A673 (cell line): Measurements from ENCODE around the gene GJB2. TPM values are rescaled to one million over a fixed set of nuclear protein-coding genes. Genes with fewer than 3 reads are reported as not detected.

Source experiments
- BruUV-seq: library from RNA; stranded (reverse); fragments of 400-500 nt; replicated peaks from 2 replicates; lab custom pipeline; 2021; lab: Mats Ljungman, UMichigan
- CTCF ChIA-PET: fragments of 300-600 bp; sonication (Branson Sonifier 250); formaldehyde crosslinking; loops from one replicate; lab custom pipeline; 2022; ENCODE audit warnings: antibody characterized with exemption; lab: Charles Lee
- POLR2A ChIA-PET: fragments of 300-600 bp; sonication (Branson Sonifier 250); formaldehyde crosslinking; loops from one replicate; lab custom pipeline; 2022; ENCODE audit warnings: antibody characterized with exemption; ENCODE audit not compliant: low non-redundant PET; lab: Charles Lee
- DNase-seq: peaks from one replicate; pipeline ENCODE4 v3.0.0-alpha.2; 2015; ENCODE audit warnings: low spot score
- H3K27ac ChIP-seq: fragments of 200-600 bp; sonication (generic); 2 replicates; pipeline ENCODE4 v1.5.1; 2016; ENCODE audit warnings: mixed run types, low read depth, mild to moderate bottlenecking, mixed read lengths, antibody characterized with exemption, low read length; ENCODE audit not compliant: poor library complexity, severe bottlenecking
- H3K27me3 ChIP-seq: fragments of 200-600 bp; sonication (generic); replicated peaks from 2 replicates; pipeline ENCODE4 v1.6.1; 2017; ENCODE audit warnings: mixed run types, low read depth, mild to moderate bottlenecking, mixed read lengths, antibody characterized with exemption, low read length; ENCODE audit not compliant: insufficient read depth, poor library complexity
- H3K36me3 ChIP-seq: fragments of 200-600 bp; sonication (generic); 2 replicates; pipeline ENCODE4 v1.6.1; 2016; ENCODE audit warnings: mixed run types, mild to moderate bottlenecking, mixed read lengths, antibody characterized with exemption, low read length; ENCODE audit not compliant: insufficient read depth, poor library complexity, severe bottlenecking
- H3K4me1 ChIP-seq: fragments of 200-600 bp; sonication (generic); 2 replicates; pipeline ENCODE4 v1.6.1; 2017; ENCODE audit warnings: mixed run types, mild to moderate bottlenecking, mixed read lengths, antibody characterized with exemption, low read length; ENCODE audit not compliant: insufficient read depth, poor library complexity, severe bottlenecking
- H3K4me3 ChIP-seq: fragments of 200-600 bp; sonication (generic); 2 replicates; pipeline ENCODE4 v1.5.1; 2016; ENCODE audit warnings: low read depth, mixed run types, mild to moderate bottlenecking, mixed read lengths, low read length; ENCODE audit not compliant: poor library complexity, severe bottlenecking
- H3K9me3 ChIP-seq: fragments of 200-600 bp; sonication (generic); 2 replicates; pipeline ENCODE4 v1.6.1; 2016; ENCODE audit warnings: mixed run types, low read depth, mild to moderate bottlenecking, mixed read lengths, antibody characterized with exemption, low read length; ENCODE audit not compliant: poor library complexity, severe bottlenecking
- EZH2 ChIP-seq: fragments of 200-600 bp; sonication (generic); IDR thresholded peaks from 2 replicates; pipeline ENCODE4 v1.6.1; 2017; ENCODE audit warnings: borderline replicate concordance, low read depth, mild to moderate bottlenecking, mixed read lengths, antibody characterized with exemption, low read length; ENCODE audit not compliant: poor library complexity, severe bottlenecking
- intact Hi-C: fragments of 100-400 bp; cut with micrococcal nuclease; formaldehyde crosslinking; loops from one replicate; pipeline ENCODE4 v1.10.0; 2022; ENCODE audit not compliant: unreplicated experiment
- total RNA-seq: library from RNA; stranded (reverse); gene quantifications from 2 replicates; pipeline ENCODE4 v1.2.3, GENCODE V29; 2021
- TF ChIP-seq, protein P1 (sequence below): fragments of 300-800, 200-600 bp; sonication (generic); conservative IDR thresholded peaks from 2 replicates; pipeline ENCODE4 v1.5.1; 2017; ENCODE audit warnings: low read depth, mild to moderate bottlenecking, antibody characterized with exemption, low read length, moderate library complexity, mixed read lengths

GJB2 gene
- total RNA-seq, 1 experiment from 2014 or later: not detected

- Histone ChIP-seq H3K4me1 (peaks cover 9% of the 10 kb centered on the region), H3K27ac (no peak overlapping the region), H3K4me3 (no peak overlapping the region), H3K27me3 (peaks cover 9% of the 10 kb centered on the region), H3K9me3 (no peaks in the 10 kb centered on the region), H3K36me3 (no peaks in the 10 kb centered on the region)
- POLR2A ChIA-PET: no interaction called here
- DNase-seq: no peak
- TF ChIP-seq EZH2: no peak
- TF ChIP-seq, protein P1, sequence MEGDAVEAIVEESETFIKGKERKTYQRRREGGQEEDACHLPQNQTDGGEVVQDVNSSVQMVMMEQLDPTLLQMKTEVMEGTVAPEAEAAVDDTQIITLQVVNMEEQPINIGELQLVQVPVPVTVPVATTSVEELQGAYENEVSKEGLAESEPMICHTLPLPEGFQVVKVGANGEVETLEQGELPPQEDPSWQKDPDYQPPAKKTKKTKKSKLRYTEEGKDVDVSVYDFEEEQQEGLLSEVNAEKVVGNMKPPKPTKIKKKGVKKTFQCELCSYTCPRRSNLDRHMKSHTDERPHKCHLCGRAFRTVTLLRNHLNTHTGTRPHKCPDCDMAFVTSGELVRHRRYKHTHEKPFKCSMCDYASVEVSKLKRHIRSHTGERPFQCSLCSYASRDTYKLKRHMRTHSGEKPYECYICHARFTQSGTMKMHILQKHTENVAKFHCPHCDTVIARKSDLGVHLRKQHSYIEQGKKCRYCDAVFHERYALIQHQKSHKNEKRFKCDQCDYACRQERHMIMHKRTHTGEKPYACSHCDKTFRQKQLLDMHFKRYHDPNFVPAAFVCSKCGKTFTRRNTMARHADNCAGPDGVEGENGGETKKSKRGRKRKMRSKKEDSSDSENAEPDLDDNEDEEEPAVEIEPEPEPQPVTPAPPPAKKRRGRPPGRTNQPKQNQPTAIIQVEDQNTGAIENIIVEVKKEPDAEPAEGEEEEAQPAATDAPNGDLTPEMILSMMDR: no peak
- CTCF ChIA-PET: no interaction called here
- intact Hi-C loops: no loop called here
- no TSS peak for BruUV-seq
Observed at GRCh38 chr13:20145521-20145920, 47.2 kb downstream of the GJB2 start.

DNA sequence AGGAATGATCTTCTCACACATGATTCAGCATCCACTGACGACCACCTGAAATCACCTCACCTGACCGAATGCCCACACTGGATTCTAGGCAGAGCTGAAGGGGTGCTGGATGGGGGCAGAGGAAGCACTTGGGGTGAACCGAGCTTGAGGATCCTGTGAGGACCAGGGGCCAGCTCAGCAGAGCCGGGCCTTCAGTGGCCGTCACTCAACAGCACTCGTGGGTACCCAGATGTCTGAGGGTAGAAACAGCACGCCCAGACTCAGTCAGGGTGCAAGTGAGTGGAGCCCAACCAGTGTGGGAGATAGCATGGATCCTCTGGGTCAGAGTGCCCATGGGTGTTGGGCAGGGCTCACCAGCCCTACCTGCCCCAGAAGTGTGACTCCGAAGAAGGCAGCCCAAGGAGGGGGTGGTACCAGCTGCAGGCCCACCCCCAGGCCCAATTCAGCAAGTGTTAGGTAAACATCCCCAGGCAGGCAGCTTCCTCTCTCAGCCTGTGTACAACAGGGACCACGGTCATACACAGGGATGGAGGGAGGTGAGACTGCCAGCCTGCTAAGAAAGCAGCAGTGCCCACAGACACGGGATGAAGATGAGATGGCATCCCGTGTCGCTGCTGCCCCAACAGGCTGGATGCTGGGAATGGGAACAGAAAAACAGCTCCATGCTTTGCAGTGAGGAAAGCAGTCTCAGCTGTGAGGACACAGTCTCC, 48.4 kb downstream of the GJB2 start:
- no peaks in the 10 kb centered on the region for H3K36me3 ChIP-seq
- intact Hi-C loops: no loop called here
- peaks cover 9% of the 10 kb centered on the region for H3K4me1 ChIP-seq
- BruUV-seq: no TSS peak
- H3K27me3 ChIP-seq: peaks cover 9% of the 10 kb centered on the region
- TF ChIP-seq, protein P1: no peak
- no peak for TF ChIP-seq EZH2
- CTCF ChIA-PET: no interaction called here
- H3K9me3 ChIP-seq: no peaks in the 10 kb centered on the region
- no peak for DNase-seq
- no peak overlapping the region for H3K27ac ChIP-seq
- POLR2A ChIA-PET: no interaction called here
- no peak overlapping the region for H3K4me3 ChIP-seq

GRCh38 chr13:20142927-20143480, 49.7 kb downstream of the GJB2 start:
- no peak for TF ChIP-seq EZH2
- TF ChIP-seq, protein P1: no peak
- no TSS peak for BruUV-seq
- Histone ChIP-seq H3K27me3 (peaks cover 9% of the 10 kb centered on the region), H3K4me1 (peaks cover 9% of the 10 kb centered on the region), H3K4me3 (no peak overlapping the region), H3K36me3 (no peaks in the 10 kb centered on the region), H3K27ac (no peak overlapping the region), H3K9me3 (no peaks in the 10 kb centered on the region)
- intact Hi-C loops: no loop called here
- no peak for DNase-seq
- CTCF ChIA-PET: no interaction called here
- POLR2A ChIA-PET: no interaction called here
